Measurements from ENCODE around the gene TMEM60.

TMEM60 gene

DNA sequence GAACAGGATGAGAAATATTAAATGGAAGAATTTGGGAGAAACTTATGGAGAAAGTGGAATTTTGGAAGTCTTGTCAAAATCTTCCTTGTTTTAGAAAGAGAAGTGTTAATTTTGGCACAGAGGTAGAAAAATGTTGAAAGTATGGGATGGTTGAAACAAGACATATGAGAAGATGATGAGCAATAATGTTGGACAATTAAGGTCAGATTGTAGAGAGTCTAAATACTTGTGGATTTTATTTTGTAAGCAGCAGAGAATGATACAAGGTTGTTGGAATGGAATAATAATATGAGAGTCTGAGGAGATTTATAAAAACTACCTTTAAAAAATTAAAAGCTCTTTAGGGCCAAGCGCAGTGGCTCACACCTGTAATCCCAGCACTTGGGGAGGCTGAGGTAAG, 34.9 kb upstream of the TMEM60 start:
- no peak overlapping the region for H2AFZ ChIP-seq (ENCODE audit: low read depth, low read length)
- H3K14ac ChIP-seq (ENCODE audit: low read length in 2 of 2): no peak overlapping the region
- no peaks in the 10 kb centered on the region for H3K4me1 ChIP-seq (ENCODE audit: control insufficient read depth, insufficient read depth, low read depth, low read length)
- H3K9me3 ChIP-seq (ENCODE audit: control insufficient read depth, low read length): no peaks in the 10 kb centered on the region
- no peak overlapping the region for H3K4me2 ChIP-seq (ENCODE audit: low read length, poor library complexity, severe bottlenecking)
- peaks cover 27% of the 10 kb centered on the region for H3K79me1 ChIP-seq (replicated peaks; ENCODE audit: low read length, poor library complexity, severe bottlenecking)
- H2BK120ac ChIP-seq (ENCODE audit: low read depth, low read length): no peak overlapping the region
- H2BK5ac ChIP-seq (ENCODE audit: low read depth, low read length, poor library complexity, severe bottlenecking): no peak overlapping the region
- 100% methylated on average over 1 of the region's 1 CpG for WGBS
- H3K4me3 ChIP-seq (ENCODE audit: insufficient read depth in 1 of 2, low read depth in 1 of 2, low read length in 2 of 2): no peak overlapping the region
- H3K9ac ChIP-seq (ENCODE audit: low read length): no peak overlapping the region
- H4K8ac ChIP-seq (ENCODE audit: low read length): no peak overlapping the region
- no peak for DNase-seq
- no peak overlapping the region for H2AK5ac ChIP-seq (ENCODE audit: low read length, severe bottlenecking)
- H3K27me3 ChIP-seq (ENCODE audit: control insufficient read depth in 1 of 2, insufficient read depth in 1 of 2, low read length in 2 of 2): no peaks in the 10 kb centered on the region
- no peak overlapping the region for H3K23ac ChIP-seq (ENCODE audit: low read length in 2 of 2)
- no peak overlapping the region for H3K27ac ChIP-seq (ENCODE audit: low read length, poor library complexity, severe bottlenecking)
- H2BK15ac ChIP-seq (ENCODE audit: low read depth, poor library complexity, severe bottlenecking): no peak overlapping the region
- peak overlapping the region in 1 of 2 experiments; percentile 61 for H3K4ac ChIP-seq (ENCODE audit: low read depth in 1 of 2, low read length in 2 of 2)
- H3K36me3 ChIP-seq (ENCODE audit: control insufficient read depth in 1 of 2, insufficient read depth in 2 of 2, low read depth in 1 of 2, low read length in 2 of 2): no peaks in the 10 kb centered on the region
- H3K18ac ChIP-seq (ENCODE audit: low read depth in 1 of 2, low read length in 2 of 2): peak overlapping the region in 1 of 2 experiments; percentile 38
- no peak overlapping the region for H4K91ac ChIP-seq (ENCODE audit: low read length)
- H2BK12ac ChIP-seq (ENCODE audit: low read length in 2 of 2): peak overlapping the region in 1 of 2 experiments; percentile 75

DNA sequence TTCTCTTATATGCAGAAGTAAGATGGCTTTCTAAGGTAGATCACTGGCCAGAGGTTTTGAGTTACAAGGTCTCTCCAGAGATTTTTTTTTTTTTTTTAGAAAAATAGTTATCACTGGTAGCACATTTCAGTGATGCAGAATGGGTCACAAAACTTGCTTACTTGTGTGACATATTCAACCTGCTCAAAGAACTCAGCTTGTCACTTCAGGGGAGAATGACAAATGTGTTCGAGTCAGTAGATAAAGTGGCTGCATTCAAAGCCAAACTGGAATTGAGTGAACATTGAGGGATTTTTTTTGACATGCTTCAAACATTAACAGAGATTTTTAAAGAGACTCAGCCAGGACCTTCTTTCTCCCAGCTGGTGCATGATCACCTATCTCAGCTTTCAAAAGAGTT, 33.7 kb upstream of the TMEM60 start:
- Histone ChIP-seq H2BK12ac (ENCODE audit: low read length in 2 of 2) (no peak overlapping the region), H3K4me2 (ENCODE audit: low read length, poor library complexity, severe bottlenecking) (no peak overlapping the region), H4K8ac (ENCODE audit: low read length) (no peak overlapping the region), H2BK120ac (ENCODE audit: low read depth, low read length) (no peak overlapping the region), H3K14ac (ENCODE audit: low read length in 2 of 2) (no peak overlapping the region), H3K4me3 (ENCODE audit: insufficient read depth in 1 of 2, low read depth in 1 of 2, low read length in 2 of 2) (no peak overlapping the region), H3K4me1 (ENCODE audit: control insufficient read depth, insufficient read depth, low read depth, low read length) (no peaks in the 10 kb centered on the region), H3K23ac (ENCODE audit: low read length in 2 of 2) (no peak overlapping the region), H3K79me1 (replicated peaks; ENCODE audit: low read length, poor library complexity, severe bottlenecking) (peaks cover 31% of the 10 kb centered on the region), H3K4ac (ENCODE audit: low read depth in 1 of 2, low read length in 2 of 2) (no peak overlapping the region), H2AFZ (ENCODE audit: low read depth, low read length) (no peak overlapping the region), H3K9ac (ENCODE audit: low read length) (no peak overlapping the region), H3K9me3 (ENCODE audit: control insufficient read depth, low read length) (no peaks in the 10 kb centered on the region), H2BK5ac (ENCODE audit: low read depth, low read length, poor library complexity, severe bottlenecking) (no peak overlapping the region), H3K27ac (ENCODE audit: low read length, poor library complexity, severe bottlenecking) (no peak overlapping the region), H3K18ac (ENCODE audit: low read depth in 1 of 2, low read length in 2 of 2) (no peak overlapping the region), H3K36me3 (ENCODE audit: control insufficient read depth in 1 of 2, insufficient read depth in 2 of 2, low read depth in 1 of 2, low read length in 2 of 2) (no peaks in the 10 kb centered on the region), H2BK15ac (ENCODE audit: low read depth, poor library complexity, severe bottlenecking) (no peak overlapping the region), H4K91ac (ENCODE audit: low read length) (no peak overlapping the region), H3K27me3 (ENCODE audit: control insufficient read depth in 1 of 2, insufficient read depth in 1 of 2, low read length in 2 of 2) (no peaks in the 10 kb centered on the region), H2AK5ac (ENCODE audit: low read length, severe bottlenecking) (no peak overlapping the region)
- no peak for DNase-seq
- 67% methylated on average over 1 of the region's 1 CpG for WGBS

DNA sequence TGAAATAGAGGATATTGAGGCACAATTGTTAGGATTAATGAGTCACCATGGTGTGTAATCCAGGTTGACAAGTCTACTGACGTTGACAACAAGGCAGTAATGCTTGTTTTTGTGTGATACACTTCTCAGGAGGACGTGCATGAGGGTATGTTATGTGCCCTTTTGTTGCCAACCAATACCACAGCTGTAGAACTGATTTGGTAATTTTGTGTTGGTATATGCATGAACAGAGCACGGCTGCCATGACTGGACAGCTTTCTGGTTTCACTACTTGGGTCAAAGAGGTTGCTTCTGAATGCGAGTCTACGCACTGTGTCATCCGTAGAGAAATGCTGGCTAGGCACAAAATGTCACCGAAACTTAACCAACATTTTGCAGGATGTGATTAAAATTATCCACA, 33.2 kb upstream of the TMEM60 start:
- Histone ChIP-seq H4K91ac (ENCODE audit: low read length) (no peak overlapping the region), H3K4me2 (ENCODE audit: low read length, poor library complexity, severe bottlenecking) (no peak overlapping the region), H3K14ac (ENCODE audit: low read length in 2 of 2) (peak overlapping the region in 1 of 2 experiments; percentile 11), H2BK120ac (ENCODE audit: low read depth, low read length) (no peak overlapping the region), H2AFZ (ENCODE audit: low read depth, low read length) (no peak overlapping the region), H3K36me3 (ENCODE audit: control insufficient read depth in 1 of 2, insufficient read depth in 2 of 2, low read depth in 1 of 2, low read length in 2 of 2) (no peaks in the 10 kb centered on the region), H3K4me3 (ENCODE audit: insufficient read depth in 1 of 2, low read depth in 1 of 2, low read length in 2 of 2) (no peak overlapping the region), H3K27ac (ENCODE audit: low read length, poor library complexity, severe bottlenecking) (no peak overlapping the region), H3K27me3 (ENCODE audit: control insufficient read depth in 1 of 2, insufficient read depth in 1 of 2, low read length in 2 of 2) (no peaks in the 10 kb centered on the region), H3K9ac (ENCODE audit: low read length) (no peak overlapping the region), H2AK5ac (ENCODE audit: low read length, severe bottlenecking) (no peak overlapping the region), H3K79me1 (replicated peaks; ENCODE audit: low read length, poor library complexity, severe bottlenecking) (peaks cover 32% of the 10 kb centered on the region), H4K8ac (ENCODE audit: low read length) (no peak overlapping the region), H3K23ac (ENCODE audit: low read length in 2 of 2) (no peak overlapping the region), H2BK12ac (ENCODE audit: low read length in 2 of 2) (peak overlapping the region in 1 of 2 experiments; percentile 15), H3K4ac (ENCODE audit: low read depth in 1 of 2, low read length in 2 of 2) (no peak overlapping the region), H3K4me1 (ENCODE audit: control insufficient read depth, insufficient read depth, low read depth, low read length) (no peaks in the 10 kb centered on the region), H2BK5ac (ENCODE audit: low read depth, low read length, poor library complexity, severe bottlenecking) (no peak overlapping the region), H2BK15ac (ENCODE audit: low read depth, poor library complexity, severe bottlenecking) (no peak overlapping the region), H3K18ac (ENCODE audit: low read depth in 1 of 2, low read length in 2 of 2) (no peak overlapping the region), H3K9me3 (ENCODE audit: control insufficient read depth, low read length) (peaks cover under 1% of the 10 kb centered on the region)
- WGBS: 96% methylated on average over 7 of the region's 7 CpGs
- no peak for DNase-seq

DNA sequence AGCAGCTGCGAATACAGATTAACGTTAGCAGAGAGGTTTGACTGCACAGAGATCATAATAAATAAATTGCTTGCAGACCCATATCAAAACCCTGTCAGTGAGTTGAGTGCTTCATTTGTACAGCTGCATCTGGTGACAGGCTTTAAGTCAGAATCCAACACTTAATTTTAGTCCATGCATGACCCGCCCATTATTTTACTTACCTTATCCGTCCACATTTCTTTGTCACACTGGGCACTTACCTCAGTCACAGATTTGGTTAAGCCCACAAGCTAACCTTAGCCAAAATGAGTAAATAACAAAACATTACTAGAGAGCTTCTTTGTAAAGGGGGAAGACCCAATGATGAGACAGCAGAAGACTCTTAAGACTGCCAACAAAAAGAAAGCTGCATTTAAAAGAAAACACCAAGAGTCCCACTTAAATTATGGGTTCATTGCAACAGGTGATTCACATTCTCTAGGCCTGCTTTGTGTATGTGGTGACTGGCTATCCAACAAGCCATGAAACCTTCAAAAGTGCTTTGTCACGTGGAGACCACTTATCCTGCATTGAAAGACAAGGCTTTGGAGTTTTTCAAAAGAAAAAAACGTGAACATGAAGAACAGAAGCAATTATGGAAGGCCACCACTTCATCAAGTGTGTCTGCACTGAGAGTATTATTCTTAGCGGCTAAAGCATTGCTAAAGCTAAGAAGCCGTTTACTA, 32.6 kb upstream of the TMEM60 start:
- no peak overlapping the region for H4K91ac ChIP-seq (ENCODE audit: low read length)
- H2BK12ac ChIP-seq (ENCODE audit: low read length in 2 of 2): peak overlapping the region in 1 of 2 experiments; percentile 25
- H3K14ac ChIP-seq (ENCODE audit: low read length in 2 of 2): no peak overlapping the region
- no peak overlapping the region for H2AFZ ChIP-seq (ENCODE audit: low read depth, low read length)
- peak overlapping the region in 1 of 2 experiments; percentile 43 for H3K18ac ChIP-seq (ENCODE audit: low read depth in 1 of 2, low read length in 2 of 2)
- 93% methylated on average over 6 of the region's 8 CpGs for WGBS
- peak overlapping the region; percentile 5 for H2BK120ac ChIP-seq (ENCODE audit: low read depth, low read length)
- no peak overlapping the region for H3K4ac ChIP-seq (ENCODE audit: low read depth in 1 of 2, low read length in 2 of 2)
- peaks cover 32% of the 10 kb centered on the region for H3K79me1 ChIP-seq (replicated peaks; ENCODE audit: low read length, poor library complexity, severe bottlenecking)
- no peak overlapping the region for H3K4me2 ChIP-seq (ENCODE audit: low read length, poor library complexity, severe bottlenecking)
- no peaks in the 10 kb centered on the region for H3K36me3 ChIP-seq (ENCODE audit: control insufficient read depth in 1 of 2, insufficient read depth in 2 of 2, low read depth in 1 of 2, low read length in 2 of 2)
- no peak overlapping the region for H3K27ac ChIP-seq (ENCODE audit: low read length, poor library complexity, severe bottlenecking)
- DNase-seq: no peak
- no peak overlapping the region for H2BK5ac ChIP-seq (ENCODE audit: low read depth, low read length, poor library complexity, severe bottlenecking)
- no peak overlapping the region for H2AK5ac ChIP-seq (ENCODE audit: low read length, severe bottlenecking)
- no peaks in the 10 kb centered on the region for H3K4me1 ChIP-seq (ENCODE audit: control insufficient read depth, insufficient read depth, low read depth, low read length)
- no peak overlapping the region for H4K8ac ChIP-seq (ENCODE audit: low read length)
- no peak overlapping the region for H3K4me3 ChIP-seq (ENCODE audit: insufficient read depth in 1 of 2, low read depth in 1 of 2, low read length in 2 of 2)
- H3K9ac ChIP-seq (ENCODE audit: low read length): no peak overlapping the region
- H2BK15ac ChIP-seq (ENCODE audit: low read depth, poor library complexity, severe bottlenecking): peak overlapping the region; percentile 28
- H3K23ac ChIP-seq (ENCODE audit: low read length in 2 of 2): no peak overlapping the region
- no peaks in the 10 kb centered on the region for H3K27me3 ChIP-seq (ENCODE audit: control insufficient read depth in 1 of 2, insufficient read depth in 1 of 2, low read length in 2 of 2)
- peaks cover 6% of the 10 kb centered on the region for H3K9me3 ChIP-seq (ENCODE audit: control insufficient read depth, low read length)
